Erythroblast (primary cell): Measurements from ENCODE around the gene FOXP1.

Experiments
- DNase-seq, 2 experiments: peaks; one replicate each; lab custom pipeline; 2025; lab: John Stamatoyannopoulos, UW
- GATA1 ChIP-seq: IDR thresholded peaks from 2 replicates; pipeline ENCODE4 v1.6.1; 2011; ENCODE audit warnings: low read depth, mild to moderate bottlenecking, control low read depth, low read length, moderate library complexity
- POLR2A ChIP-seq: IDR thresholded peaks from 2 replicates; pipeline ENCODE4 v1.6.1; 2011; ENCODE audit warnings: mild to moderate bottlenecking, low read length

FOXP1 gene

GRCh38 chr3:71241981-71242560 lies 341.5 kb downstream of the FOXP1 start:
- TF ChIP-seq GATA1: no peak
- no peak for TF ChIP-seq POLR2A
- no peak for DNase-seq

- no peak for DNase-seq
Measured at GRCh38 chr3:71241246-71241901, 342.2 kb downstream of the FOXP1 start.

GRCh38 chr3:71240034-71240433 lies 343.5 kb downstream of the FOXP1 start:
- TF ChIP-seq POLR2A (no peak), GATA1 (no peak)
- DNase-seq: no peak

More at GRCh38 chr3:71241246-71241901, 342.2 kb downstream of the FOXP1 start:
- no peak for TF ChIP-seq POLR2A
- TF ChIP-seq GATA1: no peak

GRCh38 chr3:71238355-71238757 lies 345.2 kb downstream of the FOXP1 start:
- TF ChIP-seq POLR2A (no peak), GATA1 (no peak)
- no peak for DNase-seq

- TF ChIP-seq GATA1: no peak
- no peak for TF ChIP-seq POLR2A
- DNase-seq: no peak
Measured at GRCh38 chr3:71237672-71238071, 345.9 kb downstream of the FOXP1 start.

GRCh38 chr3:71235846-71236245 lies 347.7 kb downstream of the FOXP1 start:
- no peak for DNase-seq

GRCh38 chr3:71232895-71233294 lies 350.6 kb downstream of the FOXP1 start:
- TF ChIP-seq GATA1: no peak
- no peak for DNase-seq

More at GRCh38 chr3:71235846-71236245, 347.7 kb downstream of the FOXP1 start:
- no peak for TF ChIP-seq GATA1
- TF ChIP-seq POLR2A: no peak

- no peak for DNase-seq
- TF ChIP-seq GATA1 (no peak), POLR2A (no peak)
Measured at GRCh38 chr3:71232175-71232679, 351.3 kb downstream of the FOXP1 start.

GRCh38 chr3:71231680-71232079 lies 351.8 kb downstream of the FOXP1 start:
- DNase-seq: no peak
- no peak for TF ChIP-seq GATA1
- TF ChIP-seq POLR2A: no peak

- TF ChIP-seq POLR2A (no peak), GATA1 (no peak)
- no peak for DNase-seq
Measured at GRCh38 chr3:71229905-71230657, 353.4 kb downstream of the FOXP1 start.

GRCh38 chr3:71228156-71228866 lies 355.2 kb downstream of the FOXP1 start:
- no peak for DNase-seq
- no peak for TF ChIP-seq POLR2A
- TF ChIP-seq GATA1: no peak

- DNase-seq: no peak
- no peak for TF ChIP-seq POLR2A
- TF ChIP-seq GATA1: no peak
Measured at GRCh38 chr3:71227270-71227661, 356.3 kb downstream of the FOXP1 start.

- no peak for DNase-seq
- no peak for TF ChIP-seq POLR2A
- no peak for TF ChIP-seq GATA1
Measured at GRCh38 chr3:71226565-71227269, 356.8 kb downstream of the FOXP1 start.
